SK-N-SH (cell line): ENCODE measurements around the gene TMPRSS13.

ENCODE experiments used
- NRF1 ChIP-seq: IDR thresholded peaks from 2 replicates; pipeline ENCODE4 v1.6.1; 2012; ENCODE audit warnings: low read depth, mild to moderate bottlenecking, low read length
- TF ChIP-seq, protein P1 (sequence below): fragments of 200-600 bp; sonication (generic); IDR thresholded peaks from 2 replicates; pipeline ENCODE4 v1.6.1; 2017; ENCODE audit warnings: antibody characterized with exemption, mild to moderate bottlenecking, moderate library complexity

DNA sequence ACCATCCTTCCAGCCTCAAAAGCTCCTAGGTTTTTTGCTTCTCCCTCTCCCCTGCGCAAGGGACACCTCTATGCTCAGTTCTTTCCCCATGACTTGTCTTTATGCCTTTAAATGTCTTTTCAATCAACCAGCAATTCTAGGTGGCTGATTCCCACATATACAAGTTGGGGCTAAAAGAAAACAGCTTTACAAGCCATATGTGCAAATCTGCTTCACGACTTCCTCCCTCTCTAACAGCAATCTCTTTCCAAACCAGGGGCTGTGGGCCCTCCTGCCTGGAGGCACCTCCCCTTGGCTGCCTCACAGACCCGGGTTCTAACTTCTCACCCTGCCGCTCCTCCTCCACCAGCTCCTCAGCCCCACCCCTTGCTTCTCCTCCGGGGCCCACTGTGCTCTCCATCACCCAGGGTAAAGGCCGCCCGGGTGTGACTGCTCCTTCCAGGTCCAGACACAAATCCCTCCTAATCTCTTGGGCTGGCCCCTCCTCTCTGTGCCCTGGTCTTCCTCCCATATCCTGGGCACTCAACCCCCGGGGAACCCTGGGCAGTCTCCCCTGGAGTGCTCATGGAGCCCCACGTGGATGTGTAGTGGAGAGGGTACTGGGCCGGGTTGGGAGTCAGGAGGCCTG, 14.1 kb downstream of the TMPRSS13 start:
- TF ChIP-seq NRF1, result no peak
- TF ChIP-seq, protein P1, sequence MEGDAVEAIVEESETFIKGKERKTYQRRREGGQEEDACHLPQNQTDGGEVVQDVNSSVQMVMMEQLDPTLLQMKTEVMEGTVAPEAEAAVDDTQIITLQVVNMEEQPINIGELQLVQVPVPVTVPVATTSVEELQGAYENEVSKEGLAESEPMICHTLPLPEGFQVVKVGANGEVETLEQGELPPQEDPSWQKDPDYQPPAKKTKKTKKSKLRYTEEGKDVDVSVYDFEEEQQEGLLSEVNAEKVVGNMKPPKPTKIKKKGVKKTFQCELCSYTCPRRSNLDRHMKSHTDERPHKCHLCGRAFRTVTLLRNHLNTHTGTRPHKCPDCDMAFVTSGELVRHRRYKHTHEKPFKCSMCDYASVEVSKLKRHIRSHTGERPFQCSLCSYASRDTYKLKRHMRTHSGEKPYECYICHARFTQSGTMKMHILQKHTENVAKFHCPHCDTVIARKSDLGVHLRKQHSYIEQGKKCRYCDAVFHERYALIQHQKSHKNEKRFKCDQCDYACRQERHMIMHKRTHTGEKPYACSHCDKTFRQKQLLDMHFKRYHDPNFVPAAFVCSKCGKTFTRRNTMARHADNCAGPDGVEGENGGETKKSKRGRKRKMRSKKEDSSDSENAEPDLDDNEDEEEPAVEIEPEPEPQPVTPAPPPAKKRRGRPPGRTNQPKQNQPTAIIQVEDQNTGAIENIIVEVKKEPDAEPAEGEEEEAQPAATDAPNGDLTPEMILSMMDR, result no peak
